CD14-positive monocyte (primary cell): ENCODE data around the gene TAP1. TPM values are rescaled to one million over a fixed set of nuclear protein-coding genes. Genes with fewer than 3 reads are reported as not detected.

Experiments
- DNase-seq, 3 donors: peaks; one replicate each; pipeline ENCODE4 v3.0.0-alpha.2; 2011 to 2022
- H2AFZ ChIP-seq: 2 replicates; pipeline ENCODE4 v1.6.0; 2012; ENCODE audit warnings: mild to moderate bottlenecking, low read depth, low read length, inconsistent platforms; ENCODE audit not compliant: insufficient read depth, poor library complexity, severe bottlenecking
- H3K27ac ChIP-seq, 2 donors: 1 replicate in 1 of 2; 2 replicates in 1 of 2; pipeline ENCODE4 v1.5.1; 2012 to 2013; ENCODE audit warnings: low read length in 2 of 2, control low read depth in 1 of 2, inconsistent platforms in 1 of 2, low read depth in 1 of 2, mild to moderate bottlenecking in 1 of 2
- H3K27me3 ChIP-seq, 2 donors: one replicate each; pipeline versions ENCODE4 v1.6.0 to v1.6.1; 2011 to 2013; ENCODE audit warnings: low read length in 2 of 2; ENCODE audit not compliant: control insufficient read depth in 2 of 2, insufficient read depth in 2 of 2
- H3K36me3 ChIP-seq, 2 donors: replicated peaks in 1 of 2; 1 replicate in 1 of 2; 2 replicates in 1 of 2; pipeline versions ENCODE4 v1.5.1 to v1.6.1; 2012 to 2013; ENCODE audit warnings: low read length in 2 of 2, control low read depth in 1 of 2, inconsistent platforms in 1 of 2, mild to moderate bottlenecking in 1 of 2; ENCODE audit not compliant: insufficient read depth in 2 of 2, control insufficient read depth in 1 of 2
- H3K4me1 ChIP-seq, 2 donors: 1 replicate in 1 of 2; 2 replicates in 1 of 2; pipeline versions ENCODE4 v1.5.1 to v1.6.1; 2012 to 2013; ENCODE audit warnings: low read length in 2 of 2, control low read depth in 1 of 2, inconsistent platforms in 1 of 2, mild to moderate bottlenecking in 1 of 2, moderate library complexity in 1 of 2; ENCODE audit not compliant: insufficient read depth in 2 of 2, control insufficient read depth in 1 of 2
- H3K4me2 ChIP-seq: replicated peaks from 2 replicates; pipeline ENCODE3; 2012; ENCODE audit warnings: low read length, moderate library complexity, mild to moderate bottlenecking; ENCODE audit not compliant: poor library complexity, severe bottlenecking; ENCODE audit errors: extremely low read depth
- H3K4me3 ChIP-seq, 3 experiments: fragments of 200-600 bp in 1 of 3; sonication (generic) in 1 of 3; replicated peaks in 1 of 3; 1 replicate in 2 of 3; 2 replicates in 1 of 3; pipeline ENCODE4 v1.5.1; 2011 to 2013; ENCODE audit warnings: low read length in 3 of 3, mild to moderate bottlenecking in 3 of 3, control low read depth in 2 of 3, low read depth in 2 of 3, inconsistent platforms in 1 of 3, moderate library complexity in 1 of 3
- H3K79me2 ChIP-seq: 2 replicates; pipeline ENCODE4 v1.6.0; 2012; ENCODE audit warnings: mild to moderate bottlenecking, control low read depth, inconsistent platforms, low read length, moderate library complexity; ENCODE audit not compliant: insufficient read depth
- H3K9ac ChIP-seq: 2 replicates; pipeline ENCODE4 v1.6.0; 2017; ENCODE audit warnings: low read length, mild to moderate bottlenecking; ENCODE audit not compliant: insufficient read depth, poor library complexity, severe bottlenecking
- H3K9me3 ChIP-seq, 2 donors: replicated peaks in 1 of 2; 1 replicate in 1 of 2; 2 replicates in 1 of 2; pipeline versions ENCODE4 v1.5.1 to v1.6.1; 2012 to 2013; ENCODE audit warnings: low read length in 2 of 2, control low read depth in 1 of 2; ENCODE audit not compliant: control insufficient read depth in 1 of 2, insufficient read depth in 1 of 2
- H4K20me1 ChIP-seq: 2 replicates; pipeline ENCODE4 v1.6.0; 2012; ENCODE audit warnings: mild to moderate bottlenecking, low read length, control low read depth, moderate library complexity; ENCODE audit not compliant: insufficient read depth
- H3K27ac Mint-ChIP-seq, 7 donors: one replicate each; pipeline ENCODE4 v1.8.0; 2020; ENCODE audit warnings: mild to moderate bottlenecking in 7 of 7, mixed read lengths in 7 of 7, moderate library complexity in 6 of 7, inconsistent platforms in 2 of 7
- H3K27me3 Mint-ChIP-seq, 3 donors: one replicate each; pipeline ENCODE4 v1.8.0; 2021 to 2022; ENCODE audit warnings: low read depth in 3 of 3, mild to moderate bottlenecking in 3 of 3, mixed read lengths in 3 of 3, moderate library complexity in 3 of 3, inconsistent platforms in 1 of 3
- H3K36me3 Mint-ChIP-seq, 2 donors: one replicate each; pipeline ENCODE4 v1.8.0; 2020; ENCODE audit warnings: mixed read lengths in 2 of 2, inconsistent platforms in 1 of 2, mild to moderate bottlenecking in 1 of 2
- H3K4me1 Mint-ChIP-seq: one replicate; pipeline ENCODE4 v1.8.0; 2020; ENCODE audit warnings: mild to moderate bottlenecking, mixed read lengths
- H3K4me3 Mint-ChIP-seq, 2 donors: one replicate each; pipeline ENCODE4 v1.8.0; 2020; ENCODE audit warnings: mild to moderate bottlenecking in 2 of 2, mixed read lengths in 2 of 2, moderate library complexity in 1 of 2
- H3K9me3 Mint-ChIP-seq, 7 donors: one replicate each; pipeline ENCODE4 v1.8.0; 2020 to 2022; ENCODE audit warnings: mixed read lengths in 7 of 7, mild to moderate bottlenecking in 6 of 7, moderate library complexity in 6 of 7, inconsistent platforms in 2 of 7
- CTCF ChIP-seq: fragments of 200-600 bp; IDR thresholded peaks from one replicate; pipeline ENCODE4 v1.8.0; 2022; ENCODE audit warnings: antibody characterized with exemption, mild to moderate bottlenecking
- WGBS: methylation state at CpG from one replicate; pipeline ENCODE4 v1.1.5; 2013; ENCODE audit warnings: missing lambda C conversion rate; ENCODE audit not compliant: insufficient coverage; 5-methylcytosine and 5-hydroxymethylcytosine counted together
- intact Hi-C, 2 donors: fragments of 100-400 bp; cut with micrococcal nuclease; formaldehyde crosslinking; loops; one replicate each; pipeline versions ENCODE4 v1.15.0 to v1.15.1; 2023
- polyA plus RNA-seq, 3 donors: library from polyadenylated mRNA; depleted of rRNA in 1 of 3; unstranded in 2 of 3; stranded (reverse) in 1 of 3; fragments of 300-500 nt in 2 of 3; fragments of >200 nt in 1 of 3; fragmentation: Illumina TruSeq in 2 of 3; gene quantifications; 1 replicate in 2 of 3; 2 replicates in 1 of 3; pipeline ENCODE4 v1.2.3, GENCODE V29; 2012 to 2021

TAP1 gene
- polyA plus RNA-seq, 3 donors = 119 to 221 (median 204) TPM

- no peak overlapping the region for H2AFZ ChIP-seq
- no peaks in the 10 kb centered on the region for H3K27me3 ChIP-seq
- no peak overlapping the region for H3K9ac ChIP-seq
- H3K9me3 Mint-ChIP-seq = no peaks in the 10 kb centered on the region
- TF ChIP-seq CTCF = no peak
- intact Hi-C loops = no loop called here
- no peaks in the 10 kb centered on the region for H3K27me3 Mint-ChIP-seq
- no CpG with 5 or more reads among the region's 3 CpGs for WGBS
- H3K36me3 ChIP-seq = peaks cover 47 to 61% of the 10 kb centered on the region in 2 donors
- no peak overlapping the region for H3K27ac ChIP-seq
- H3K36me3 Mint-ChIP-seq = peaks cover 53 to 54% of the 10 kb centered on the region in 2 donors
- H3K4me2 ChIP-seq = no peak overlapping the region
- H3K79me2 ChIP-seq = no peaks in the 10 kb centered on the region
- DNase-seq = no peak
- H3K27ac Mint-ChIP-seq = no peak overlapping the region
- no peak overlapping the region for H3K4me3 Mint-ChIP-seq
- no peaks in the 10 kb centered on the region for H3K9me3 ChIP-seq
- H3K4me3 ChIP-seq = no peak overlapping the region
- no peaks in the 10 kb centered on the region for H3K4me1 ChIP-seq
- peaks cover under 1% of the 10 kb centered on the region for H3K4me1 Mint-ChIP-seq
- H4K20me1 ChIP-seq = peaks cover 8% of the 10 kb centered on the region
These were observed 26.5 kb downstream of the TAP1 start for GRCh38 chr6:32827025-32827424.

DNA sequence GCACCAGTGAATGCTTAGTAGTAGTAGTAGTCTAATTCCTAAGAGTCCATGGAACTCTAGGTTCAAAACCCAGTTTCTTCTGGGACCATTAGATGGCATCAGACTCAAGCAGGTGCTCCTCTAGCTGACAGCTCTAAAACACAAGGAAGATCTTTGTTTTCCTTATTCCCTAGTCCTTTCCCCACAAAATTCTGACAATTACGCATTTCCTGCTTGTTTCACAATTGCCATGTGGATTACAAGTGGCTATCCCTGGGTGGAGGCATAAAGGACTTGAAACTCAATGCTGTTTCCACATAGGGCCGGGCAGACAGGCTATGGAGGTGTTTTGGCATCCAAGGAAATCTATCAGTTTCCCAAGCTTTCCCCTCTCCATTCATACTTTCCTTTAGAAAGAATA, 27.5 kb downstream of the TAP1 start:
- Mint-ChIP-seq H3K4me3 (no peak overlapping the region), H3K36me3 (peaks cover 42 to 44% of the 10 kb centered on the region in 2 donors), H3K9me3 (no peaks in the 10 kb centered on the region), H3K27me3 (no peaks in the 10 kb centered on the region), H3K4me1 (peaks cover 11% of the 10 kb centered on the region), H3K27ac (no peak overlapping the region)
- Histone ChIP-seq H2AFZ (no peak overlapping the region), H3K9ac (no peak overlapping the region), H3K27me3 (no peaks in the 10 kb centered on the region), H3K79me2 (no peaks in the 10 kb centered on the region), H4K20me1 (peaks cover 8% of the 10 kb centered on the region), H3K36me3 (peaks cover 36 to 50% of the 10 kb centered on the region in 2 donors), H3K4me2 (no peak overlapping the region), H3K9me3 (no peaks in the 10 kb centered on the region), H3K4me1 (peaks cover 8 to 10% of the 10 kb centered on the region in 2 donors), H3K4me3 (no peak overlapping the region), H3K27ac (no peak overlapping the region)
- TF ChIP-seq CTCF = peak; percentile 17
- peak in 1 of 3 donors; percentile 7 for DNase-seq
- intact Hi-C loops = no loop called here
- WGBS = 100% methylated on average over 1 of the region's 2 CpGs
